Hindlimb muscle (tissue), 1 donor: Measurements from ENCODE around the gene TIMM17A. TPM values are rescaled to one million over a fixed set of nuclear protein-coding genes. Genes with fewer than 3 reads are reported as not detected.

Experiments
- DNase-seq: peaks from one replicate; pipeline ENCODE4 v3.0.0-alpha.2; 2013
- polyA plus RNA-seq: library from polyadenylated mRNA; unstranded; fragments of 120-200 nt; gene quantifications from one replicate; pipeline ENCODE4 v1.2.1, GENCODE V29; 2013; ENCODE audit not compliant: insufficient read length

TIMM17A gene
- polyA plus RNA-seq, 1 donor, result 35.1 TPM

DNA sequence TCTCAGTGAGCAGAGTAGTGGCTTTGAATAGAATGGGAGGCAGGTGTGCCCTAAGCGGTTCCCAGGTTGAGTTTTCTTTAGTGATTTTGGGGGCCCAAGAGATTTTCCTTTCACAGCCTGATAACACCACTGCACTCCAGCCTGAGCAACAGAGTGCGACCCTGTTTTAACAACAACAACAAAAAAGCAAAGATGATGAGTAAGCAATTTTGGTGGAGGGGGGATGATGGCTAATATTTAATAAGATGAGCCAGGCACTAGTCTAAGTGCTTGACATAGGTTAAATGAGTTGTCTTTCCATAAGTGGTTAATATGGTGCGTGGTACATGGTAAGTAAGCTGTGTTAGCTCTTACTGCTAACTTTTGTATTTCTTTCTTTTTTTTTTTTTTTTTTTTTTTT is 29.1 kb downstream of the TIMM17A start:
- no peak for DNase-seq

DNA sequence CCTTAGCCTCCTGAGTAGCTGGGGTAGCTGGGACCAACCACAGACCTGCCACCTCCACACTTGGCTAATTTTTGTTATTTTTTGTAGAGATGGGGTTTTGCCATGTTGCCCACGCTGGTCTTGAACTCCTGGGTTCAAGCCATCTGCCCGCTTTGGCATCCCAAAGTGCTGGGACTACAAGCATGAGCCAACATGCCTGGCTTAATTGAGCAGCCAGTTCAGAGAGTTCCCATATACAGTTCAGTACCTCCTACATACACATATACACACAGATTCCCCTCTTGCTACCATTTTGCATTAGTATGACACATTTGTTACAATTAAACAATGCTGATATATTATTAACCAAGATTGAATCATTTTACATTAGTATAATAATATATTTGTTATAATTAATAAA is 30.1 kb downstream of the TIMM17A start:
- DNase-seq, result no peak

DNA sequence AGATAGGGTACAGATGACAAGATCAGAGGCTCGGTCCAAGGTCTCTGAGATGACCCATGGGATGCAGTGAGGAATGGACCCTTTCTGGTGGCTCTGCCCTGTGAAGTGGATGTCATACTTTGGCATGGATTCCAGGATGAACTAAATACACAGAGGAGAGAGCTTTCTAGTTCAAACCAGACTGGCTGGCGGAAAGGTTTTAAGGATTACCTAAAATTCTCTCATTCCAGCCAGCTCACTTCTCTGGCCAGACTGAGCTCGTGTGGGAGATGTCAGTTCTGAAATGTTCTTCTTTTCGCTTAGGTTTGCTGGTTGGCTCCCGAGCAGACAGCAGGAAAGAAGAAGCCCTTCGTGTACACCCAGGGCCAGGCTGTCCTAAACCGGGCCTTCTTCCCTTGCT is 33.3 kb downstream of the TIMM17A start:
- no peak for DNase-seq

DNA sequence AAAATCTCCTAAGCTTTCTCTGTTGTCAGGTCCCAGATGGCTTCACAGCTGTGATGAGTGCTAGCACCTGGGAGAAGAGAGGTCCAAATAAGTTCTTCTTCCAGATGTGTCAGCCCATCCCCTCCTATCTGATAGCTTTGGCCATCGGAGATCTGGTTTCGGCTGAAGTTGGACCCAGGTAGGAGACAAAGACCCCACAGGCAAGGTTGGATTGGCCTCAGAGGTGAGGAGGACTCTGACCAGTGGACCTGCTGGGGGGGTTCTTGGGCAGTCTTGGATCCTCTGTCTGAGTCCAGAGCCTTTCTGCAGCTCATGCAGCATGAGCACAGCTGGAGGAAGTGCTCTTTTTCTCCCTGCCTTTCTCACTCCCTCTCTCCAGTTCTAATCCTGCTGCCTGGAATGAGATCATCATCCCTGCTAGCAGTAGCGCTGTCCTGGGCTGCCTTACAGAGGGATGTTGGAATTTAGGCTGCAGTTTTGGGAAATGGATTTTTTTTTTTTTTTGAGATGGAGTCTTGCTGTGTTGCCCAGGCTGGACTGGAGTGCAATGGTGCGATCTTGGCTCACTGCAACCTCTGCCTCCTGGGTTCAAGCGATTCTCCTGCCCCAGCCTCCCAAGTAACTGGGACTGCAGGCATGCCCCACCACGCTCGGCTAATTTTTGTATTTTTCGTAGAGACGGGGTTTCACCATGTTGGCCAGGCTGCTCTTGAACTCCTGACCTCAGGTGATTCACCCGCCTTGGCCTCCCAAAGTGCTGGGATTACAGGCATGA is 34.2 kb downstream of the TIMM17A start:
- no peak for DNase-seq

DNA sequence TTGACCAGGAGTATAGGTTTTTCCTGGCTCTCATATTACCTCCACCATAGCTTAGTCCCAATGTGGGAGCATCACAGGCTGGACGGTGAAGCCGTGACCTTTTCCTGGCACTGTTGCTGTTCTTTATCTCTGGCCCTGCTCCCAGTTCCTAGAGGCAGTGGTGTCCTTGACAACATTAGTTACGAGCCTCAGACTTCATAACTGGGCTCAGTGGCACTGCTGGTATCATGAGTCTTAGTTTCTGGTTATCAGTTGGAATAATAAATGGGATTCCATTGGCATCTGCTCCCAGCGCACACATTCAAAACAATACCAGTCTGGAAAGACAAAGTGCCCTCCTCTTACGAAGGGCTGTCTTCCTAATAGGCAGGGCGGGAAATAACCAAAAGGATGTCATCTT is 35.1 kb downstream of the TIMM17A start:
- DNase-seq, result no peak

DNA sequence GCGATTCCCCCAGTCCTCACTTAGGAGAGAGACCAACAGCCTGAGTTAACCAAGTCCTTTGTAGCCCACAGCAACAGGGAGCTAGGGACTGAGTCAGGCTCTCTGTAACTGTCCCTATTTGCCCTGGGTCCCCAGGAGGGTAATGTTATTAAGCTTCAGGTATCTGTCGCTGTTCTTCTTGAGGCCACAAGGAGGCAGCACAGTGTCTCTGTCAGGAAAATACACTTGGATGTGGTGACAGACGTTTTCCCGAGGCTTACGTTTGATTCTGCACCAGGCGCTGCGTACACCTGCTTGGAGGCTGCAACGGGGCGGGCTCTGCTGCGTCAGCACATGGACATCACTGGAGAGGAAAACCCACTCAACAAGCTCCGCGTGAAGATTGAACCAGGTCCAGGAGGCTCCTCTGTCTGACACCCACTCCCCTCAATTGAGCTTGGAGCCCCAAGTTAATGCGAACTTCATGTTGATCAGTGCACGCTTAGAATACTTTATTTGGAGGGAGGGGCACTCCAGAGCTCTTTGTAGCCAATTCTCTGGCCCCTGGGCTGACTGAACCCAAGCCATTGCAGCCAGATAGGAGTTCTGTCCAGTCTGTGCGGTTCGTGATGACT is 44.4 kb downstream of the TIMM17A start:
- DNase-seq, result no peak

DNA sequence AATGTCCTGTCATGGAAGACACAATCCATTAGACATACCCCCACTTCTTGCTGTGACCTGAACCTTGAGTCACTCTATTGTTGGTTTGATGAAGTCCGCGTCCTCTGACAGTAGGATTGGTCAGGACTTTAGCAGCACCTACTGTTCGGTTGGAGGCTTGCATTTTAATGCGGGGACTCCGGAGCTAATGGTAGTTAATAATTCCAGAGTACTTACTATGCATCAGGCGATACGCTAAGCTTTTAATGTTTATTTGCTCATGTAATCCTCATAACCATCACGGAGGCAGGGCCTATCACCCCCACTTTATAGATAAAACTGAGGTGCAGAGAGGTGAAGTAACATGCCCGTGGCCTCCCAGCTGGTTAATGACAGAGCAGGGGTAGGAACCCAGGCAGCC is 47.2 kb downstream of the TIMM17A start:
- no peak for DNase-seq

DNA sequence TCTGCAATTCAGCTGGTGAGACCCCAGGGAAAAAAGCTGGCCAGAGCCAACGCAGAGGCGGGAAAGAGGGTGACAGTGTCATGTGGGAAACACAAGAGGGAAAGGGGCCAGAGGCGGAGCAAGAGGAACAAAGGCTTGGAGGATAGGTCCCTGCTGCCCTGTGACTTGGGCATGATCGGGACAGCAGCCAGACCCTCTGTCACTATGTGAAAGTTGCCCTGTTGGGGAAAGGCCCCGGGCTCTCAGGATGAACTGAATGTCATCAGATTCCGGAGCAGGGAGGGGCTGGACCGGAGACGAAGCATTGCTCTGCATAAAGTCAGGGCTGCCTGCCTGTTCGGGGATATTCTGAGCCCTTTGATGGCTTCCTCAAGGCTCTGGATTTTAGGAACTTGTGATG is 49.4 kb downstream of the TIMM17A start:
- DNase-seq, result no peak

DNA sequence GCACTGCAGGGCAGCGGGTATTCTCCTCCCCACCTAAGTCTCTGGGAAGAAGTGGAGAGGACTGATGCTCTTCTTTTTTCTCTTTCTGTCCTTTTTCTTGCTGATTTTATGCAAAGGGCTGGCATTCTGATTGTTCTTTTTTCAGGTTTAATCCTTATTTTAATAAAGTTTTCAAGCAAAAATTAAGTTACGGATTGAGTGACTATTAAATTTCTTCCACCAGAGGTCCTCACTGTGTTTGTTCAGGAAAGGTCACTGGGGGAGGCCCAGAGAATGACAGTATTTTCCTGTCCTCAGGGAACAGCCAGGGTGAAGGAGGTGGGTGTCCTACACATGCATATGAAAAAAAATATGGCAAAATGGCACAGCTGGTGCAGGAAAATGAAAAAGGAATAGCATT is 50.7 kb downstream of the TIMM17A start:
- DNase-seq, result no peak

DNA sequence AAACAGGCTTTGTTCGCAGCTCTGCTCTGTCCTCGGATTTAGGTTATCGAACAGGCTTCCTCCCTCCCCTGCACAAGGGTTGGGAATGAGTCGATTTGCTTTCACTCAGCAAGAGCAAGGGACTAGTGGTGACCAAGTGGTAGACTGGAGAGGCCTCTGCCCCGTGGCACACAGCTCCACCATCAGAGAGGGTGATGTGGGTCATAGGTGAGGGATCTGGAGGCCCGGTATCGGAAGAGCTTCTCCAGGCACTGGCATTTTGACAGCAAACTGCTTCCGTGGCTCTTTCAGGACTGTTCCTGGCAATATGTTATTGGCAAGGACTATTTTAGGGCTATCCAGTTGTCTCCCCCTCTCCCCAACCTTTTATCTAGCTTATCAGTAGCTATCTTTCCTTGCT is 52.0 kb downstream of the TIMM17A start:
- DNase-seq, result no peak

DNA sequence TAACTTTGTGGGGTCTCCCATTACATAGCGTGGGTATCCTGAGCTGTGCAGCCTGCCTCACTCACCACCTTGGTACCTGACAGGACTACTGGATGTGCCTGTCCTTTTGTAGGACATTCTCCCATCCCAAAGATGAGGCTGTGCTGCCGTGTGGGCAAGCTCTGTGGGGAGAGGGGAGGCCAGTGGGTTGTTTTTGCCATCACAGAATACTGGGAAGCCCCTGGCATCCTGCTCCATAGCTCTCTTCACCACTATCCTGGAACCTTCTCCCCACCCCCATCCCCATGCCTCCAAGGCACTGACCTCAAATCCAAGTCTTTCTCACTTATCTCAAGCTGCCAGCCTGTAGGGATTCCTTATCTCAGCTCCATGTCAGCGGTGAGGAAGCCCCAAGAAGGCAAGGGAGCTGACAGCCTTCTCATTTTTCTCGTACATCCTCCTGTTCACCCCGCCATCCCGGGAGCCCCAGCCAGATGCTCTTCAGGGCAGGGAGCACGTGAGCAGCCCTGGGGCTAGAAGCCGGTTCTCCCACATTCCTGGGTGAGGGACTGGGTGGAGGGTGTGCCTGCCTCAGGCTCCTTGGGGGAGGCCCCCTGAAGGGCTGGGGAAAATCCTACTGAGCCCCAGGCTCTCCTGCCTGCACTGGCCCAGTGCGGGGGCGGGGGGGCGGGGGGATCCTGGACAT is 52.6 kb downstream of the TIMM17A start:
- no peak for DNase-seq

DNA sequence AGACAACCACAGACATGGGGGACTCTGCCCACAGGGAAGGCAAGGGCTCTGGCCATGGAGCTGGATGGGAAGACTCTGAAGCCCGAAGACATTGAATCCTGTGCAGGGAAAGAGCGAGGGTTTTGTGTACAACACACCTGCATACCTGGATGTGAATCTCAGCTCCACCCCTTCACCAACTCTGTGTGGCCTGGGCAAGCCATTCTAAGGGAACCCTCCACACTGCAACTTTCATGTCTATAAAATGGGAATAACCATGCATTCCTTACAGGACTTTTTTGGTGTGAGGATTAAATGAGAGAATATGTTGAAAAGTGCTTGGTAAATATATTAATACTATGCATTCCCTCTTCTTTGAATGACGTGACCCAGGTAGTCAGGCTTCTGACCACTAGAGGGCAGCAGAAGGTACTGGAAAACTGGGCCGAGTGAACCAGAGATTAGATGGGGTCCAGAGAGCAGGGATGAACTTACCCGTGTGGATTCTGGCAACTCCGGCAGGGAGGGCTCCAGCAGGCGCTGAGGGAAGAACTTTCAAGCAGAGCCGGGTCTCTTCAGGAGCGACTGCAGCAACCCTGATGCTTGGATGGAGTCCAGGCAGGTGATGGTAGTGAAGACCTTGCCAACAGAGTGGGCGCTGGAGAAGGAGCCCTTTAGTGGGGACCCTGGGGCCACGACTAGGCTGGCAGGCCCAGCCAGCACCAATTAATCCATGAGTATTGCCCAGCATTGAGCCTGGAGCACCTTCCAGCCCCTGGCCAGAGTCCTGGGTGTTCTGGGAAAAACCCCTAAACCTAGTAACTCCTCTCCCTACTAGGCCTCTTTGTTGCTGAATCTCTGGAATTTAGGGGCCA is 54.2 kb downstream of the TIMM17A start:
- DNase-seq, result peak; percentile 79

DNA sequence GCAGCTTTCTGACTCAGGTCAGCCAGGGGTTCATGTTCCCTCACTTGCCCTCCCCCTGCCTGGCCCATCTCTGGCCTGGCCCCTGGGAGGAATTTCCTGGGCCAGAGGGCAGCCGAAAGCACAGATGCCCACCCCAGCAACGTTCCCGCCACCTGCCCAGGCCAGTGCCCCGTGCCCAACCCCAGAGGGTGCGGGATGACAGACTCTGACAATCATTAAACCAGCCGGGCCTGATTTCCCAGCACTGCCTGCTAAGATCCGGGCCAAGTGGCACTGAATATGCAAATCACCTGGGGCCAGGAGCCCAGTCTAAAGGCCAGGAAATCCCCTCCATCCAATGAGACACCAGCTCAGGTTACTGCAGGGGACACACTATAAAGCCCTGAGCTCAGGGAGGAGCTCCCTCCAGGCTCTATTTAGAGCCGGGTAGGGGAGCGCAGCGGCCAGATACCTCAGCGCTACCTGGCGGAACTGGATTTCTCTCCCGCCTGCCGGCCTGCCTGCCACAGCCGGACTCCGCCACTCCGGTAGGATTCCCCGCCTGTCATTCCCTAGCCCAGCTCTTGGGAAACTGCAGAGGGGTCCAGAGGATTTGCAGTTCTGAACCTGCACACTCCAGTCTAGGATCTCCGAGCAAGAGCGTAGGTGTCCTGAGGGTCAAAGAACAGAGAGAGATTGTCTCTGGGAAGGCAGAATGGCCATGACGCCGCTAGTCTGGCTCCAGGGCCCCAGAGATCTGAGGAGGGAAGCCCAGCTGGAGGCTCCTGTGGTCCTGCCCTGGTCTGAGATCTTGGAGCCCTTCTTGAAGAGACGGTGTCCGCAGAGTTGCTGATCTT is 55.1 kb downstream of the TIMM17A start, which contains the start of gene ELF3:
Gene ELF3, plus strand, starts transcription at position 408 of the 836 bp plus-strand sequence. CDS start 550 bp downstream, outside the sequence.
- DNase-seq, result no peak

DNA sequence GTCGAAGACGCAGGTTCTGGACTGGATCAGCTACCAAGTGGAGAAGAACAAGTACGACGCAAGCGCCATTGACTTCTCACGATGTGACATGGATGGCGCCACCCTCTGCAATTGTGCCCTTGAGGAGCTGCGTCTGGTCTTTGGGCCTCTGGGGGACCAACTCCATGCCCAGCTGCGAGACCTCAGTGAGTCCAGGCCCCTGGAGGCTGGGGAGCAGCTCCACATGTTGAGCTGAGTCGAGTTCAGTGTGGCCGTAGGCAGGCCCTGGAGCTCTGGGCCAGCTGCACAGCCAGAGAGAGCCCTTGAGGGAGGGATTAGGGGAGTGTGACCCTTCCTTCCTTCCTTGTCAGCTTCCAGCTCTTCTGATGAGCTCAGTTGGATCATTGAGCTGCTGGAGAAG is 56.7 kb downstream of the TIMM17A start:
- no peak for DNase-seq

DNA sequence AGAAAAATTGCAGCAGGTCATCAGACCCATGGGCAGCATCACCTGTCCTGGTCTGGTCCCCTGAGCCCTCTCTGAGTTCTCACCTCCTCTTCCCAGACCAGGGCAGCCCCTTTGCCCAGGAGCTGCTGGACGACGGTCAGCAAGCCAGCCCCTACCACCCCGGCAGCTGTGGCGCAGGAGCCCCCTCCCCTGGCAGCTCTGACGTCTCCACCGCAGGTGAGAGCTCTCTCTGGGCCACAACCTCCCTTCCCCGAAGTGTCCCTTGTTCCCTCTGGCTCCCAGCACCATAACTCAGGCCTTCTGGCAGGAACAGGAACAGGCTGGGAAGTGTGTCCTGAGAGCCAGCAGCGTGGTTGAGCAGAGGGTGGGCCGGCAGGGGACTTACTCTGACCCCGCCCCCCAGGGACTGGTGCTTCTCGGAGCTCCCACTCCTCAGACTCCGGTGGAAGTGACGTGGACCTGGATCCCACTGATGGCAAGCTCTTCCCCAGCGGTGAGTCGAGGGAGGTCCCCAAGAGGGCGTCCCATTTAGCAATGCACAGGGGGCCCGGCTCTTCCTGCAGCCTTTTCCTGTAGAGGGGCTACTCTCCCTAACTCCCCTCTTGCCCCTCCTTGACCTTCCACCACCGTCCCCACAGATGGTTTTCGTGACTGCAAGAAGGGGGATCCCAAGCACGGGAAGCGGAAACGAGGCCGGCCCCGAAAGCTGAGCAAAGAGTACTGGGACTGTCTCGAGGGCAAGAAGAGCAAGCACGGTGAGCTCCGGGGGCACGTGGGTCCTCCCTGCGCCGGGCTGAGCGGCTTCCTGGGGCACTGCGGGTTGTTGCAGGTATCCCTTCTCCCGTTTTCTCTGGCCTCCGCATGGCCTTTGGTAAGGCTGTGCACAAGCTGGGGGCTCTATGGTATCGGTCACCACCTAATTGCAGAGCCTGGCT is 57.5 kb downstream of the TIMM17A start:
- DNase-seq, result no peak

DNA sequence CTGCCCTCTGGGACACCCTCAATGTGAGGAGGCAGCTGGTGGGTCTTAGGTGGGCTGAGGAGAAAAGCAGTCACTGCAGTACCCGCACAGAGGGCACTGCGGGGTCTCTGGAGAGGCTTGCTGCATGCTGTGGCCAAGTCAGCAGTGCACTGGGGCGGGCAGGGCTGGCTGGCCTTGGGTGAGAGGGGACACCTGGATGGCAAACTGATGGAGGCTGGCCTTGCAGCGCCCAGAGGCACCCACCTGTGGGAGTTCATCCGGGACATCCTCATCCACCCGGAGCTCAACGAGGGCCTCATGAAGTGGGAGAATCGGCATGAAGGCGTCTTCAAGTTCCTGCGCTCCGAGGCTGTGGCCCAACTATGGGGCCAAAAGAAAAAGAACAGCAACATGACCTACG is 58.3 kb downstream of the TIMM17A start:
- DNase-seq, result no peak

DNA sequence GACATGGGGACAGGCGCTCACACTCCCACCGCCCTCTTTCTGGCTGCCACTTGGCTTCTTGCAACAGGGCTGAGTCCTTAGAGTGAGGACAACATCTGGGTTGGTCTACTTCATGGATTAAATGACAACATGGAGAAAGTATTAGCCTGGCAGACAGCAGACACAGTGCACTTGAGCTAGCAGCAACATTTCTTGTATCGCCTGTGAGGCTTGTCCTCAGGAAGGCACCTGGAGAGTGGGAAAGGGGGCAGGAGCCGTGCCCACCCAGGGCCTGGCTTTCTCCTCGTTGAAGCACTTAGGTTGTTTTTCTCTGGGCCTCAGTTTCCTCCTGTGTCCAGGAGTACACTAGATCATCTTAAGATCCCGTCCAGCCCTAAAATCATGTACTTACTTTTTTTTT is 58.8 kb downstream of the TIMM17A start:
- DNase-seq, result no peak

DNA sequence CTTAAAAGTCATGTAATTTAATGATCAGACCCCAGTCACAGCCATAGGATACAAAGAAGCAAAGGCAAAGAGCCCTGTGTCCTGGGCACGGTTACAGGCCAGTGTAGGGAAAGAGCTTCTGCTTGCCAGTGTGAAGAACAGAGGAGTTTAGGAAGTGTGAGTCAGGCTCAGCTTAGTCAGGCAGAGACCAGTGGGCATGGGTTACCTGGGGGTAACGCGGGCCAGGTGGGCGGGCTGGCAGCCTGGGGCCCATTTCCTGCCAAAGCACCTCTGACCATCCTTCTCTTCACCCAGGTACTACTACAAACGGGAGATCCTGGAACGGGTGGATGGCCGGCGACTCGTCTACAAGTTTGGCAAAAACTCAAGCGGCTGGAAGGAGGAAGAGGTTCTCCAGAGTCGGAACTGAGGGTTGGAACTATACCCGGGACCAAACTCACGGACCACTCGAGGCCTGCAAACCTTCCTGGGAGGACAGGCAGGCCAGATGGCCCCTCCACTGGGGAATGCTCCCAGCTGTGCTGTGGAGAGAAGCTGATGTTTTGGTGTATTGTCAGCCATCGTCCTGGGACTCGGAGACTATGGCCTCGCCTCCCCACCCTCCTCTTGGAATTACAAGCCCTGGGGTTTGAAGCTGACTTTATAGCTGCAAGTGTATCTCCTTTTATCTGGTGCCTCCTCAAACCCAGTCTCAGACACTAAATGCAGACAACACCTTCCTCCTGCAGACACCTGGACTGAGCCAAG is 59.8 kb downstream of the TIMM17A start:
- no peak for DNase-seq

DNA sequence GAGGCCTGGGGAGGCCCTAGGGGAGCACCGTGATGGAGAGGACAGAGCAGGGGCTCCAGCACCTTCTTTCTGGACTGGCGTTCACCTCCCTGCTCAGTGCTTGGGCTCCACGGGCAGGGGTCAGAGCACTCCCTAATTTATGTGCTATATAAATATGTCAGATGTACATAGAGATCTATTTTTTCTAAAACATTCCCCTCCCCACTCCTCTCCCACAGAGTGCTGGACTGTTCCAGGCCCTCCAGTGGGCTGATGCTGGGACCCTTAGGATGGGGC is 60.3 kb downstream of the TIMM17A start:
- no peak for DNase-seq
